Skin of body (tissue), 3 donors: ENCODE results near the gene ATG16L2. TPM values are rescaled to one million over a fixed set of nuclear protein-coding genes. Genes with fewer than 3 reads are reported as not detected.

ENCODE experiments used
- DNase-seq: peaks from one replicate; lab custom pipeline; 2025; lab: John Stamatoyannopoulos, UW
- small RNA-seq: library from RNA; depleted of rRNA; stranded (forward); fragments of <200 nt; gene quantifications from one replicate; pipeline ENCODE3, GENCODE V24; 2014; ENCODE audit warnings: low replicate concordance
- total RNA-seq: library from RNA; depleted of rRNA; stranded (reverse); fragments of >200 nt; gene quantifications from one replicate; pipeline ENCODE4 v1.2.3, GENCODE V29; 2014

The ATG16L2 gene
- total RNA-seq, 1 donor from 2014 or later = 23.3 TPM

DNA sequence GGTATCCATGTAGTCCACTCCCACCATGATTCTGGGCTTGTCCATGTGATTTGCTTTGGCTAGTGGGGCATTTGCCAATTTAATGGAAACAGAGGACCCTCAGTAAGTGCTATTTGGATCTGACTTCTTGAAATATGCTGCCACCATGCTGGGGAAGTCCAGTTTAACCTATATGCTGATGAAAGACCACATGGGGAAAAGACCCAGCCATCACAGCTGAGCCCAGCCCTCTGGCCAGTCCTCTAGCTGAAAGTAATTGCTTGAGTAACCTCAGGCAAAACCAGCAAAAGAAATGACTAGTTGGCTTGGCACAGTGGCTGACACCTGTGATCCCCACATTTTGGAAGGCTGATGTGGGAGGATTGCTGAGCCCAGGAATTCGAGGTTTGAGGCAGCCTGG, 61.5 kb downstream of the ATG16L2 start:
- no peak for DNase-seq

DNA sequence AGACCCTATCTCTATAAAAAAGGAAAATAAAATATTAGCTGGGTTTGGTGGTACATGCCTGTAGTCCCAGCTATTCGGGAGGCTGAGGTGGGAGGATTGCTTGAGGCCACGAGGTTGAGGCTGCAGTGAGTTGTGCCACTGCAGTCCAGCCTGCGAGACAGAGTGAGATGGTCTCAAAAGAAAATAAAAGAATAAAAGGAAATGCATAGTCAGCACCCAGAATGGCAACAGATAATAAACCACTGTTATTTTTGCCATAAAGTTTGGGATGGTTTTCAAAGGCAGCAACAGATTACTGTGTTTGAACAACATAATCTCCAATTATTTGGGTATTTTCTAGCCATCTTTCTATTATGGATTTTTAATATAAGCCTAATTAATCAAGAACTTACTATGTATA, 61.9 kb downstream of the ATG16L2 start:
- no peak for DNase-seq

Small RNA genes within 50 kb of the gene (small RNA-seq; reads per million reads assigned to genes)
- gene MIR4692 (not detected), gene RF00019 (not detected), gene RNU6-672P (not detected)

Other genes starting within 250 kb of the ATG16L2 start
- 12.3 TPM for gene PDE2A, start 140.0 kb upstream of the ATG16L2 start, total RNA-seq
- 76.8 TPM for gene ARAP1, start 62.0 kb upstream of the ATG16L2 start, total RNA-seq
- 28.7 TPM for gene STARD10, start 20.4 kb upstream of the ATG16L2 start, total RNA-seq